ENCODE results near the gene FOXQ1. TPM values are rescaled to one million over a fixed set of nuclear protein-coding genes. Genes with fewer than 3 reads are reported as not detected.

The FOXQ1 gene
- total and polyA plus RNA-seq, 2 donors (not counting 3 experiments of a cell fraction or from before 2014, with no cell fraction given): not detected

DNA sequence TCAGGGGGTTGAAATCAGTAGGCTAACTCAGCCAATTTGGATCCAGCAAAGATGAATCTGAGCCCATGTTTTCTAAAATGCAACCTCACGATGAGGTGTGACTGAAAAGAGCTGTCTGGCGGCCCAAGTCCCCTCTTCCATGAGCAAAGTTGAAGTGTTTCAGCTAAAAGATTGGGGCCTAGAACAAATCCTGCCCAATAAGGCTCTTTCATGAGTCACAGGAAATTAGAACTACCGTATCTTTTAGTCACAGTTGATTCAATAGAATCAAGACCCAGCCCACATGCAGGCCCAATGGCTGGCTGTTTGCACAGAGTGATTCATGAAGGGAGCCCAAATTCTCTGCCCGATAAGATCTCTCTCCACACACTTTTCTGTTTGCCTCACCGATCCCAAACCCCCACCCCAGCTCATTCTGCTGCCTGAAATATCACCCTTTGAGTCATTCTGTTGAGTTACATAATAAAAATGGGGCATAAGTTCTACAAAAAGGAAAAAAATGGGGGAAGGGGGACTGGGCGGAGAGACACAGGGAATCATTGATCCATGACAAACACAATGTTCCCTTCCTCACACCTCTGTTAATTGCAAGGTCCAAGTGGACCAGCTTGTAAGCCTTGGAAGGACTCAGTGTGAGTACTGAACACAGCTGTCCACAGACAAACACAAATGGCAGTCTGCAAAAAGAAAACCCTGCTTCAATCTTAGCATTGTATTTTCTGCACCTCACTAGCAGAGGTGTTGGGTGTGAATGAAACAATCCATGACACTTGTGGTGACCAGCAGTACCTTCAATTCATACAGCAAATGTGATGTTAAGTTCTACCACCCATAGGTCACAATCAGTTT, 13.8 kb downstream of the FOXQ1 start:
- TF ChIP-seq POLR2A (IDR thresholded peaks at IDR 0.05; ENCODE audit: low read depth, low read length): no peak
- peak; percentile 79 for TF ChIP-seq GATA2 (IDR thresholded peaks at IDR 0.05; ENCODE audit: insufficient read depth, insufficient read length, low read depth, low read length)
- no peak overlapping the region for H3K27ac ChIP-seq (ENCODE audit: insufficient read depth, low read depth, low read length)
- no peaks in the 10 kb centered on the region for H3K9me3 ChIP-seq (replicated peaks; ENCODE audit: control insufficient read depth, insufficient read depth, low read length)
- no peaks in the 10 kb centered on the region for H3K27me3 ChIP-seq (ENCODE audit: control insufficient read depth in 2 of 2, insufficient read depth in 2 of 2, low read length in 2 of 2)
- H3K9ac ChIP-seq (replicated peaks; ENCODE audit: extremely low read depth, insufficient read depth, low read length): no peak overlapping the region
- no peak overlapping the region for H2AFZ ChIP-seq (ENCODE audit: low read depth, low read length)
- no peaks in the 10 kb centered on the region for H3K36me3 ChIP-seq (ENCODE audit: control insufficient read depth in 2 of 2, extremely low read depth in 1 of 2, insufficient read depth in 2 of 2, low read length in 2 of 2)
- H3K4me2 ChIP-seq (ENCODE audit: insufficient read depth, low read length): no peak overlapping the region
- H3K4me1 ChIP-seq (ENCODE audit: control insufficient read depth, extremely low read depth, insufficient read depth, low read length): no peaks in the 10 kb centered on the region
- DNase-seq (ENCODE audit: low read depth, low spot score) (no peak), FAIRE-seq (no peak)
- intact Hi-C loops (cut with micrococcal nuclease): no loop called here
- no peaks in the 10 kb centered on the region for H3K9me1 ChIP-seq (replicated peaks; ENCODE audit: control insufficient read depth, extremely low read depth, insufficient read depth, low read length)
- H4K20me1 ChIP-seq (replicated peaks; ENCODE audit: control insufficient read depth, extremely low read depth, insufficient read depth, low read length): no peaks in the 10 kb centered on the region
- POLR2A ChIA-PET: no interaction called here
- dilution Hi-C loops (cut with MboI; ENCODE audit: extremely low pct_ligation_motif_present, low sequenced_read_pairs): no loop called here
- H3K4me3 ChIP-seq (replicated peaks in 1 of 3; ENCODE audit: insufficient read depth in 1 of 3, low read depth in 1 of 3, low read length in 3 of 3): no peak overlapping the region
- CTCF ChIA-PET: interaction anchor here (0.9 to 1.4 kb wide), 2 partner anchors 10 kb away, joined by 3 to 5 read pairs; no protein-coding TSS in a partner anchor
- BruUV-seq (replicated peaks): no TSS peak
- no peaks in the 10 kb centered on the region for H3K79me2 ChIP-seq (ENCODE audit: control insufficient read depth, insufficient read depth, low read length)

DNA sequence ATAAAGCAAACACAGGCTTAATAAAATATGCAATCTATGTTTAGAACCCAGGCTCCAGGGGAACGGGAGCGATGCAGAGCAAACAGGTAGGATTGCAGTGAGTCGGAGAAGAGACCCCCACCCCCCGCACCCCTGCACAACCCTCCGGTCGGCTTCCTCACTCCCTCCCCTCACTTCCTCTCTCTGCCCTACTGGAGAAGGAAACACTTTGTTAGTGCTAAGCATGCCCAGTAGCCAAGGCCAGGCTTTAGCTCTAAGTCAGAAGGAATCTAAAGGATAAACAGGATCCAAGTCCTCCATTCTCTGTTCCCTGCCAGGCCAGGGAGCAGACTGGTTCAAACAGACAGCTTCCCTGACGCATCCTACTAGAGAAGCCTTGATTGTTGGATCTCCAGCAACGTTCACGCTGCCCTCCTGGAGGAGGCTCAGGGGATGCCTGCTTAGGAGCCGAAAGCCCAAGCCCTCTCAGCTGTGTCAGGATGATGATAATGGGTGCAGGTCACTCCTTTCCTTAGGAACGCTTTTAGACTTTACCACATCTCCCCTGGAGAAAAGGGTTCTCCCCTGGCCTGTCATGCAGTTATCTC, 14.7 kb downstream of the FOXQ1 start:
- DNase-seq (ENCODE audit: low read depth, low spot score): no peak
- CTCF ChIA-PET: interaction anchor here (1.4 kb wide), 1 partner anchor 9 kb away, joined by 3 read pairs; no protein-coding TSS in a partner anchor
- Histone ChIP-seq H3K4me2 (ENCODE audit: insufficient read depth, low read length) (no peak overlapping the region), H3K79me2 (ENCODE audit: control insufficient read depth, insufficient read depth, low read length) (no peaks in the 10 kb centered on the region), H3K9me3 (replicated peaks; ENCODE audit: control insufficient read depth, insufficient read depth, low read length) (no peaks in the 10 kb centered on the region), H3K4me1 (ENCODE audit: control insufficient read depth, extremely low read depth, insufficient read depth, low read length) (no peaks in the 10 kb centered on the region), H4K20me1 (replicated peaks; ENCODE audit: control insufficient read depth, extremely low read depth, insufficient read depth, low read length) (no peaks in the 10 kb centered on the region), H3K27me3 (ENCODE audit: control insufficient read depth in 2 of 2, insufficient read depth in 2 of 2, low read length in 2 of 2) (no peaks in the 10 kb centered on the region), H2AFZ (ENCODE audit: low read depth, low read length) (no peak overlapping the region), H3K4me3 (replicated peaks in 1 of 3; ENCODE audit: insufficient read depth in 1 of 3, low read depth in 1 of 3, low read length in 3 of 3) (no peak overlapping the region), H3K27ac (ENCODE audit: insufficient read depth, low read depth, low read length) (no peak overlapping the region), H3K36me3 (ENCODE audit: control insufficient read depth in 2 of 2, extremely low read depth in 1 of 2, insufficient read depth in 2 of 2, low read length in 2 of 2) (no peaks in the 10 kb centered on the region), H3K9ac (replicated peaks; ENCODE audit: extremely low read depth, insufficient read depth, low read length) (no peak overlapping the region), H3K9me1 (replicated peaks; ENCODE audit: control insufficient read depth, extremely low read depth, insufficient read depth, low read length) (no peaks in the 10 kb centered on the region)
- no peak for FAIRE-seq
- POLR2A ChIA-PET: no interaction called here
- BruUV-seq (replicated peaks): no TSS peak
- dilution Hi-C loops (cut with MboI; ENCODE audit: extremely low pct_ligation_motif_present, low sequenced_read_pairs): no loop called here
- intact Hi-C loops (cut with micrococcal nuclease): no loop called here
- TF ChIP-seq POLR2AphosphoS5 (IDR thresholded peaks at IDR 0.05; ENCODE audit: insufficient read depth, low read depth, low read length) (no peak), MYC (IDR thresholded peaks at IDR 0.05; ENCODE audit: low read depth, low read length) (no peak), EZH2 (IDR thresholded peaks at IDR 0.05; ENCODE audit: borderline replicate concordance, low read depth, low read length, severe bottlenecking) (no peak), GATA2 (IDR thresholded peaks at IDR 0.05; ENCODE audit: insufficient read depth, insufficient read length, low read depth, low read length) (no peak), FOS (IDR thresholded peaks at IDR 0.05; ENCODE audit: borderline replicate concordance, insufficient read depth, low read length) (no peak), POLR2A (IDR thresholded peaks at IDR 0.05; ENCODE audit: low read depth, low read length) (no peak), JUN (IDR thresholded peaks at IDR 0.05; ENCODE audit: borderline replicate concordance, insufficient read depth, insufficient read length, low read depth) (no peak)
- TF ChIP-seq, protein P1, sequence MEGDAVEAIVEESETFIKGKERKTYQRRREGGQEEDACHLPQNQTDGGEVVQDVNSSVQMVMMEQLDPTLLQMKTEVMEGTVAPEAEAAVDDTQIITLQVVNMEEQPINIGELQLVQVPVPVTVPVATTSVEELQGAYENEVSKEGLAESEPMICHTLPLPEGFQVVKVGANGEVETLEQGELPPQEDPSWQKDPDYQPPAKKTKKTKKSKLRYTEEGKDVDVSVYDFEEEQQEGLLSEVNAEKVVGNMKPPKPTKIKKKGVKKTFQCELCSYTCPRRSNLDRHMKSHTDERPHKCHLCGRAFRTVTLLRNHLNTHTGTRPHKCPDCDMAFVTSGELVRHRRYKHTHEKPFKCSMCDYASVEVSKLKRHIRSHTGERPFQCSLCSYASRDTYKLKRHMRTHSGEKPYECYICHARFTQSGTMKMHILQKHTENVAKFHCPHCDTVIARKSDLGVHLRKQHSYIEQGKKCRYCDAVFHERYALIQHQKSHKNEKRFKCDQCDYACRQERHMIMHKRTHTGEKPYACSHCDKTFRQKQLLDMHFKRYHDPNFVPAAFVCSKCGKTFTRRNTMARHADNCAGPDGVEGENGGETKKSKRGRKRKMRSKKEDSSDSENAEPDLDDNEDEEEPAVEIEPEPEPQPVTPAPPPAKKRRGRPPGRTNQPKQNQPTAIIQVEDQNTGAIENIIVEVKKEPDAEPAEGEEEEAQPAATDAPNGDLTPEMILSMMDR (IDR thresholded peaks at IDR 0.05; ENCODE audit: extremely low read depth in 1 of 2, insufficient read depth in 1 of 2, low read depth in 1 of 2, low read length in 2 of 2): no peak
- TF ChIP-seq, protein P2, sequence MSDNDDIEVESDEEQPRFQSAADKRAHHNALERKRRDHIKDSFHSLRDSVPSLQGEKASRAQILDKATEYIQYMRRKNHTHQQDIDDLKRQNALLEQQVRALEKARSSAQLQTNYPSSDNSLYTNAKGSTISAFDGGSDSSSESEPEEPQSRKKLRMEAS (IDR thresholded peaks at IDR 0.05; ENCODE audit: insufficient read depth, insufficient read length): no peak

Measured in endothelial cell of umbilical vein (primary cell).